ENCODE data around the gene DTNB. TPM values are rescaled to one million over a fixed set of nuclear protein-coding genes. Genes with fewer than 3 reads are reported as not detected.

Gene DTNB
- total and polyA plus RNA-seq, 2 donors (not counting 1 experiment from before 2014, with no cell fraction given): 5.1 to 5.4 TPM

DNA sequence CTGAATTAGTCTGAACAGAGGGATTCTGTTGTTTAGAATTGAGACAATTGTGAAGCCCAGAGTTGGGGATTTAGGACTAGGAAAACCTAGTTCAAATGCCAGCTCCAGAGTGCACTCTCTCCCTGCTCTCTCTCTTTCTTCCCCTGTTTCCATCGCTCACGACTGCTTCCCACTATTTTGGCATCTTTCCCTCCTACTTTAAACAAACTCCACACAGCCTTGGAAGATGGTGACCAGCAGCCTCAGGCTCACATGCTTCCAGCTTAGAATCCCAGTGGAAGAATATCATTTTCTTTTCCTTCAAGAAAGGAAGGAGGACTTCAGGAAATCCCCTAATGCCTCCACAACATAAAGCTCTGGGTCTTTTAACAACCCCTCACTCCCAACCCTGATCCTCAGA is 325.5 kb downstream of the DTNB start:
- no peak overlapping the region for H3K27ac ChIP-seq (ENCODE audit: insufficient read depth, low read length)

DNA sequence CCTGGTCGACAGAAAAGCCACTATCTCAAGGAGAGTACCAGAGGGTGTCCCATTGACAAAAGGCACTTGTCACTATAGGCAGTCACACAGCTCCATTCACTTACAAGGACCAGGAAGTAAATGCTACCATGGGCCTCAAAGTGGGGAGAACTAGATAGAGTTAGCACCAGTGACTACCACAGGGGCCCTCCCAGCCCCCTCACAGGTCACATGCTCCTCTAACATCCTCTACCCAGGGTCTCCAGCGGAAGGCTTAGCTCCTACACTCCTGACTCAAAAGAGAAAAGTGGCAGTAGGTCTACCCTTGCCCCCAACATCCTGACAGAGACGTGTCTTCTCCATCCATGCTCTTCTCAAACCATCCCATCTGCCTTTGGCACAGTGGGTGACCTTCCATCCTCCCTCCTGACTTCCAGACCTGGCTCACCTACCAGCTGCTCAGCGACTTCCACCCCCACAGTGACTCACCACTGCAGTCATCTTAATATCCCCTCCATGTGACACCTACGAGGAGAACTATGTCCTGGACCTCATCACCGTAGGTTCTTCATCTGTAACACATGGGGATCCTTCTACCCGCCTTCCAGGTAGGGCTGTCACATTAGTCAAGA is 326.1 kb downstream of the DTNB start:
- Histone ChIP-seq H3K79me2 (ENCODE audit: control insufficient read depth, insufficient read depth, low read length) (no peaks in the 10 kb centered on the region), H3K9me3 (ENCODE audit: control insufficient read depth, insufficient read depth, low read depth, low read length) (no peaks in the 10 kb centered on the region), H4K20me1 (ENCODE audit: control insufficient read depth, extremely low read depth, insufficient read depth, low read length) (no peaks in the 10 kb centered on the region), H3K4me3 (replicated peaks in 1 of 4; ENCODE audit: control extremely low read depth in 1 of 4, insufficient read depth in 1 of 4, low read depth in 3 of 4, low read length in 4 of 4) (no peak overlapping the region), H3K27me3 (ENCODE audit: control insufficient read depth, insufficient read depth, low read length) (no peaks in the 10 kb centered on the region), H2AFZ (ENCODE audit: low read length) (no peak overlapping the region), H3K4me2 (ENCODE audit: extremely low read depth, insufficient read depth, low read length) (no peak overlapping the region), H3K36me3 (ENCODE audit: control insufficient read depth, insufficient read depth, low read length) (no peaks in the 10 kb centered on the region), H3K27ac (ENCODE audit: insufficient read depth, low read length) (no peak overlapping the region), H3K9ac (ENCODE audit: insufficient read depth, low read length) (no peak overlapping the region), H3K4me1 (ENCODE audit: control insufficient read depth, extremely low read depth, insufficient read depth, low read length) (peaks cover 8% of the 10 kb centered on the region)
- DNase-seq (ENCODE audit: low read depth in 2 of 2): peak; percentile 23 to 59
- TF ChIP-seq EZH2 (IDR thresholded peaks at IDR 0.05; ENCODE audit: low read length, missing control alignments): no peak
- TF ChIP-seq, protein P1, sequence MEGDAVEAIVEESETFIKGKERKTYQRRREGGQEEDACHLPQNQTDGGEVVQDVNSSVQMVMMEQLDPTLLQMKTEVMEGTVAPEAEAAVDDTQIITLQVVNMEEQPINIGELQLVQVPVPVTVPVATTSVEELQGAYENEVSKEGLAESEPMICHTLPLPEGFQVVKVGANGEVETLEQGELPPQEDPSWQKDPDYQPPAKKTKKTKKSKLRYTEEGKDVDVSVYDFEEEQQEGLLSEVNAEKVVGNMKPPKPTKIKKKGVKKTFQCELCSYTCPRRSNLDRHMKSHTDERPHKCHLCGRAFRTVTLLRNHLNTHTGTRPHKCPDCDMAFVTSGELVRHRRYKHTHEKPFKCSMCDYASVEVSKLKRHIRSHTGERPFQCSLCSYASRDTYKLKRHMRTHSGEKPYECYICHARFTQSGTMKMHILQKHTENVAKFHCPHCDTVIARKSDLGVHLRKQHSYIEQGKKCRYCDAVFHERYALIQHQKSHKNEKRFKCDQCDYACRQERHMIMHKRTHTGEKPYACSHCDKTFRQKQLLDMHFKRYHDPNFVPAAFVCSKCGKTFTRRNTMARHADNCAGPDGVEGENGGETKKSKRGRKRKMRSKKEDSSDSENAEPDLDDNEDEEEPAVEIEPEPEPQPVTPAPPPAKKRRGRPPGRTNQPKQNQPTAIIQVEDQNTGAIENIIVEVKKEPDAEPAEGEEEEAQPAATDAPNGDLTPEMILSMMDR (conservative IDR thresholded peaks at IDR 0.05 in 1 of 2, IDR thresholded peaks at IDR 0.05 in 1 of 2; ENCODE audit: low read depth in 1 of 2, low read length in 2 of 2): no peak

More for the DNA sequence above, 325.5 kb downstream of the DTNB start:
- H2AFZ ChIP-seq (ENCODE audit: low read length): no peak overlapping the region
- H3K36me3 ChIP-seq (ENCODE audit: control insufficient read depth, insufficient read depth, low read length): no peaks in the 10 kb centered on the region
- H3K9me3 ChIP-seq (ENCODE audit: control insufficient read depth, insufficient read depth, low read depth, low read length): no peaks in the 10 kb centered on the region
- H3K4me1 ChIP-seq (ENCODE audit: control insufficient read depth, extremely low read depth, insufficient read depth, low read length): peaks cover 8% of the 10 kb centered on the region
- H3K4me3 ChIP-seq (replicated peaks in 1 of 4; ENCODE audit: control extremely low read depth in 1 of 4, insufficient read depth in 1 of 4, low read depth in 3 of 4, low read length in 4 of 4): no peak overlapping the region
- no peak overlapping the region for H3K4me2 ChIP-seq (ENCODE audit: extremely low read depth, insufficient read depth, low read length)
- TF ChIP-seq EZH2 (IDR thresholded peaks at IDR 0.05; ENCODE audit: low read length, missing control alignments): no peak
- TF ChIP-seq, protein P1 (conservative IDR thresholded peaks at IDR 0.05 in 1 of 2, IDR thresholded peaks at IDR 0.05 in 1 of 2; ENCODE audit: low read depth in 1 of 2, low read length in 2 of 2): no peak
- no peaks in the 10 kb centered on the region for H3K79me2 ChIP-seq (ENCODE audit: control insufficient read depth, insufficient read depth, low read length)
- peak; percentile 51 to 68 for DNase-seq (ENCODE audit: low read depth in 2 of 2)
- H3K9ac ChIP-seq (ENCODE audit: insufficient read depth, low read length): no peak overlapping the region
- no peaks in the 10 kb centered on the region for H4K20me1 ChIP-seq (ENCODE audit: control insufficient read depth, extremely low read depth, insufficient read depth, low read length)
- H3K27me3 ChIP-seq (ENCODE audit: control insufficient read depth, insufficient read depth, low read length): no peaks in the 10 kb centered on the region

DNA sequence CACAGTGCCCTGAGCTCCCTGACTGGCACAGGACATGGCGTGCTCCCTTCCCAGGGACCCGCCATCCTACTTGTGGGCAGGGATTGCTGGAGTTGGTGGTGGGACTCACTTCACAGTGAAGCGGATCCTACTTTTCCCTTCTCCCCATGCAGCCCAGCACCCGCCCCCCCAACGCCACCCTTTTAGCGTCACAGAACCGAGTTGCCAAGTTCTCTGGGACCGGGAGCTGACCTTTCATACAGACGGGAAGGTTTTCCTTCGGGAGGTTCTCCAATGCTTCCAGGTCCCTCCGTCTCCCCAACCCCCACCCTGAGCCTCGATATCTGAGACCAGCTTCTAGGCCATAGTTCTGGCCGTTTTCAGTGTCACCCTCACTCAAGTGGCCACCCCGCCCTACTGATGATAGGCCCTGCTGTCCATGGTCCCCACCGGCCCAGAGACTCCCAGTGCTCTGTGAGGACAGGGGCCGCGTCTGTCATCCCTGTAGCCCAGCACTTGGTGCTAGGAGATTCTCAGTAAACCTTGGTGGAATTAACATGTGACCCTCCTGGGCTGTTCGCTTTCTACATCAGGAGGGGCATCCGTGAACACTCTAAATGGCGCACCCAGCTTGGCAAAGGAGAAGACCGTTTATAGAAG is 330.1 kb downstream of the DTNB start:
- Histone ChIP-seq H3K27me3 (ENCODE audit: control insufficient read depth, insufficient read depth, low read length) (no peaks in the 10 kb centered on the region), H3K9me3 (ENCODE audit: control insufficient read depth, insufficient read depth, low read depth, low read length) (no peaks in the 10 kb centered on the region), H3K4me3 (replicated peaks in 1 of 4; ENCODE audit: control extremely low read depth in 1 of 4, insufficient read depth in 1 of 4, low read depth in 3 of 4, low read length in 4 of 4) (no peak overlapping the region), H3K79me2 (ENCODE audit: control insufficient read depth, insufficient read depth, low read length) (no peaks in the 10 kb centered on the region), H2AFZ (ENCODE audit: low read length) (no peak overlapping the region), H3K9ac (ENCODE audit: insufficient read depth, low read length) (no peak overlapping the region), H3K36me3 (ENCODE audit: control insufficient read depth, insufficient read depth, low read length) (no peaks in the 10 kb centered on the region), H3K4me1 (ENCODE audit: control insufficient read depth, extremely low read depth, insufficient read depth, low read length) (peaks cover 8% of the 10 kb centered on the region), H3K4me2 (ENCODE audit: extremely low read depth, insufficient read depth, low read length) (no peak overlapping the region), H4K20me1 (ENCODE audit: control insufficient read depth, extremely low read depth, insufficient read depth, low read length) (no peaks in the 10 kb centered on the region), H3K27ac (ENCODE audit: insufficient read depth, low read length) (no peak overlapping the region)
- TF ChIP-seq EZH2 (IDR thresholded peaks at IDR 0.05; ENCODE audit: low read length, missing control alignments): no peak
- TF ChIP-seq, protein P1 (conservative IDR thresholded peaks at IDR 0.05 in 1 of 2, IDR thresholded peaks at IDR 0.05 in 1 of 2; ENCODE audit: low read depth in 1 of 2, low read length in 2 of 2): no peak
- no peak for DNase-seq (ENCODE audit: low read depth in 2 of 2)

Measured in fibroblast of lung (primary cell).